Loucy (cell line): ENCODE data around the gene EGFLAM.

Source experiments
- H2AFZ ChIP-seq: fragments of 200-600 bp; sonication (generic); 2 replicates; pipeline ENCODE4 v1.6.0; 2016; ENCODE audit warnings: antibody characterized with exemption, mild to moderate bottlenecking, low read length, moderate library complexity
- H3F3A ChIP-seq: fragments of 200-600 bp; 2 replicates; pipeline ENCODE4 v1.6.0; 2016; ENCODE audit warnings: antibody characterized with exemption, low read depth, mild to moderate bottlenecking
- H3K27me3 ChIP-seq: fragments of 200-600 bp; sonication (generic); 2 replicates; pipeline ENCODE4 v1.6.1; 2014; ENCODE audit warnings: low read length, mild to moderate bottlenecking; ENCODE audit not compliant: insufficient read depth, poor library complexity, severe bottlenecking
- H3K36me3 ChIP-seq: fragments of 200-600 bp; sonication (generic); 2 replicates; pipeline ENCODE4 v1.6.1; 2016; ENCODE audit warnings: low read length; ENCODE audit not compliant: insufficient read depth
- H3K4me1 ChIP-seq: fragments of 200-600 bp; sonication (generic); 2 replicates; pipeline ENCODE4 v1.5.1; 2014; ENCODE audit warnings: low read length, mild to moderate bottlenecking; ENCODE audit not compliant: insufficient read depth, poor library complexity, severe bottlenecking
- H3K4me2 ChIP-seq: fragments of 200-600 bp; sonication (generic); 2 replicates; pipeline ENCODE4 v1.6.0; 2014; ENCODE audit warnings: antibody characterized with exemption, low read length, low read depth, mild to moderate bottlenecking; ENCODE audit not compliant: poor library complexity, severe bottlenecking
- H3K4me3 ChIP-seq: fragments of 200-600 bp; sonication (generic); 2 replicates; pipeline ENCODE4 v1.5.1; 2014; ENCODE audit warnings: low read length, mild to moderate bottlenecking, mixed read lengths; ENCODE audit not compliant: poor library complexity, severe bottlenecking
- H3K79me2 ChIP-seq: fragments of 200-600 bp; sonication (generic); 2 replicates; pipeline ENCODE4 v1.6.1; 2014; ENCODE audit warnings: low read length; ENCODE audit not compliant: insufficient read depth
- H3K9ac ChIP-seq: fragments of 200-600 bp; sonication (generic); 2 replicates; pipeline ENCODE4 v1.6.0; 2014; ENCODE audit warnings: mild to moderate bottlenecking, low read depth, low read length, moderate library complexity; ENCODE audit not compliant: poor library complexity, severe bottlenecking
- H3K9me2 ChIP-seq: fragments of 200-600 bp; sonication (generic); replicated peaks from 2 replicates; pipeline ENCODE4 v1.6.1; 2016; ENCODE audit warnings: low read depth, low read length, mixed read lengths
- H3K9me3 ChIP-seq: fragments of 200-600 bp; sonication (generic); 2 replicates; pipeline ENCODE4 v1.6.1; 2014; ENCODE audit warnings: mild to moderate bottlenecking, antibody characterized with exemption, low read length, low read depth; ENCODE audit not compliant: insufficient read depth
- H4K20me1 ChIP-seq: fragments of 200-600 bp; sonication (generic); 2 replicates; pipeline ENCODE4 v1.6.0; 2014; ENCODE audit warnings: antibody characterized with exemption, low read length, mild to moderate bottlenecking; ENCODE audit not compliant: insufficient read depth, poor library complexity, severe bottlenecking
- EZH2phosphoT487 ChIP-seq: fragments of 200-600 bp; IDR thresholded peaks from 2 replicates; pipeline ENCODE4 v1.6.1; 2018; ENCODE audit warnings: antibody characterized with exemption, mild to moderate bottlenecking, moderate library complexity, borderline replicate concordance
- TF ChIP-seq, protein P1 (sequence below): fragments of 200-600 bp; sonication (generic); conservative IDR thresholded peaks from 2 replicates; pipeline ENCODE4 v1.5.1; 2014; ENCODE audit warnings: mild to moderate bottlenecking, antibody characterized with exemption, low read length

Gene EGFLAM

GRCh38 chr5:38211354-38211710 is 47.0 kb upstream of the EGFLAM start:
- H3K4me2 ChIP-seq, result no peak overlapping the region
- no peaks in the 10 kb centered on the region for H3K36me3 ChIP-seq
- H3K27me3 ChIP-seq, result no peaks in the 10 kb centered on the region
- H3K9me3 ChIP-seq, result no peaks in the 10 kb centered on the region
- H3F3A ChIP-seq, result no peaks in the 10 kb centered on the region
- H3K4me1 ChIP-seq, result no peaks in the 10 kb centered on the region
- H2AFZ ChIP-seq, result no peak overlapping the region
- no peak overlapping the region for H3K4me3 ChIP-seq
- no peaks in the 10 kb centered on the region for H3K79me2 ChIP-seq
- no peaks in the 10 kb centered on the region for H4K20me1 ChIP-seq
- H3K9me2 ChIP-seq, result no peaks in the 10 kb centered on the region
- TF ChIP-seq, protein P1, sequence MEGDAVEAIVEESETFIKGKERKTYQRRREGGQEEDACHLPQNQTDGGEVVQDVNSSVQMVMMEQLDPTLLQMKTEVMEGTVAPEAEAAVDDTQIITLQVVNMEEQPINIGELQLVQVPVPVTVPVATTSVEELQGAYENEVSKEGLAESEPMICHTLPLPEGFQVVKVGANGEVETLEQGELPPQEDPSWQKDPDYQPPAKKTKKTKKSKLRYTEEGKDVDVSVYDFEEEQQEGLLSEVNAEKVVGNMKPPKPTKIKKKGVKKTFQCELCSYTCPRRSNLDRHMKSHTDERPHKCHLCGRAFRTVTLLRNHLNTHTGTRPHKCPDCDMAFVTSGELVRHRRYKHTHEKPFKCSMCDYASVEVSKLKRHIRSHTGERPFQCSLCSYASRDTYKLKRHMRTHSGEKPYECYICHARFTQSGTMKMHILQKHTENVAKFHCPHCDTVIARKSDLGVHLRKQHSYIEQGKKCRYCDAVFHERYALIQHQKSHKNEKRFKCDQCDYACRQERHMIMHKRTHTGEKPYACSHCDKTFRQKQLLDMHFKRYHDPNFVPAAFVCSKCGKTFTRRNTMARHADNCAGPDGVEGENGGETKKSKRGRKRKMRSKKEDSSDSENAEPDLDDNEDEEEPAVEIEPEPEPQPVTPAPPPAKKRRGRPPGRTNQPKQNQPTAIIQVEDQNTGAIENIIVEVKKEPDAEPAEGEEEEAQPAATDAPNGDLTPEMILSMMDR, result no peak
- no peak for TF ChIP-seq EZH2phosphoT487
- H3K9ac ChIP-seq, result no peak overlapping the region

DNA sequence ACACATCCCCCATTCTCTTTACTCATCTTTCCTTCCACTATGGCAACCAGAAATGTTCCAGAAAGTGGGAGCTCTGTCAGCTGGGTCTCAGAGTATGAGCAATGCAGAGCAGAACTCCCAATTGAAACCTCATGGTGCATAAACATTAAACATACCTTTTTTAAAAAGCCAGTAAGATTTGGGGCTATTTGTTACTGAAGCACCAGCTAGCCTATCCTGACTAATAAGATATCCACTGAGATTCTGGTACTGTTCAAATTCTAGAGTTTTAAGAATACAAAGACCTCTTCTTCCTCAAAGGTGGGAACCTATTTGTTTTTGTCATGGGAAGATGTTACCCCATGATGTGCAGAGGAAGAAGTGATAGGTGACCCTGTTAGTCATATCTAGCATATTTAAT is 46.1 kb upstream of the EGFLAM start:
- TF ChIP-seq, protein P1, result no peak
- TF ChIP-seq EZH2phosphoT487, result no peak
- no peaks in the 10 kb centered on the region for H3K36me3 ChIP-seq
- H3K27me3 ChIP-seq, result no peaks in the 10 kb centered on the region
- H3K79me2 ChIP-seq, result no peaks in the 10 kb centered on the region
- H3K4me3 ChIP-seq, result no peak overlapping the region
- H3K4me1 ChIP-seq, result no peaks in the 10 kb centered on the region
- no peak overlapping the region for H3K9ac ChIP-seq
- H4K20me1 ChIP-seq, result no peaks in the 10 kb centered on the region
- no peaks in the 10 kb centered on the region for H3K9me2 ChIP-seq
- H3K9me3 ChIP-seq, result no peaks in the 10 kb centered on the region
- H3F3A ChIP-seq, result no peaks in the 10 kb centered on the region
- no peak overlapping the region for H3K4me2 ChIP-seq
- H2AFZ ChIP-seq, result no peak overlapping the region

GRCh38 chr5:38226091-38226490 is 32.3 kb upstream of the EGFLAM start:
- H3K27me3 ChIP-seq, result no peaks in the 10 kb centered on the region
- H3K36me3 ChIP-seq, result no peaks in the 10 kb centered on the region
- no peak overlapping the region for H3K4me2 ChIP-seq
- no peaks in the 10 kb centered on the region for H3K9me3 ChIP-seq
- H4K20me1 ChIP-seq, result no peaks in the 10 kb centered on the region
- no peaks in the 10 kb centered on the region for H3K4me1 ChIP-seq
- H3K79me2 ChIP-seq, result no peaks in the 10 kb centered on the region
- no peak overlapping the region for H3K9ac ChIP-seq
- H2AFZ ChIP-seq, result no peak overlapping the region
- no peaks in the 10 kb centered on the region for H3K9me2 ChIP-seq
- no peak overlapping the region for H3K4me3 ChIP-seq
- H3F3A ChIP-seq, result no peaks in the 10 kb centered on the region
- TF ChIP-seq EZH2phosphoT487, result no peak
- TF ChIP-seq, protein P1, result no peak
